Kidney epithelial cell (primary cell): ENCODE data around the gene HS3ST2. TPM values are rescaled to one million over a fixed set of nuclear protein-coding genes. Genes with fewer than 3 reads are reported as not detected.

Experiments used
- DNase-seq: peaks from one replicate; pipeline ENCODE4 v3.0.0-alpha.2; 2010; ENCODE audit warnings: low read depth
- H3K27me3 ChIP-seq: 2 replicates; pipeline ENCODE4 v1.6.0; 2011; ENCODE audit warnings: low read length; ENCODE audit not compliant: control insufficient read depth, insufficient read depth
- H3K36me3 ChIP-seq: 2 replicates; pipeline ENCODE4 v1.5.1; 2011; ENCODE audit warnings: low read length; ENCODE audit not compliant: control insufficient read depth, insufficient read depth
- H3K4me3 ChIP-seq: 2 replicates; pipeline ENCODE4 v1.5.1; 2011; ENCODE audit warnings: low read depth, mild to moderate bottlenecking, control low read depth, low read length
- CTCF ChIP-seq: IDR thresholded peaks from 2 replicates; pipeline ENCODE4 v1.5.1; 2011; ENCODE audit warnings: mild to moderate bottlenecking, moderate library complexity, low read length, control low read depth, inconsistent platforms; ENCODE audit not compliant: insufficient read depth, poor library complexity, severe bottlenecking
- total RNA-seq: library from RNA; depleted of rRNA; stranded (reverse); fragments of >200 nt; gene quantifications from 2 replicates; pipeline ENCODE4 v1.2.3, GENCODE V29; 2015

The HS3ST2 gene
- total RNA-seq, 1 donor from 2014 or later = 2.5 TPM

- H3K4me3 ChIP-seq = no peak overlapping the region
- no peaks in the 10 kb centered on the region for H3K36me3 ChIP-seq
- TF ChIP-seq CTCF = no peak
- no peak for DNase-seq
- H3K27me3 ChIP-seq = no peaks in the 10 kb centered on the region
Observed at GRCh38 chr16:22882981-22883380, 69.0 kb downstream of the HS3ST2 start.

- H3K36me3 ChIP-seq = no peaks in the 10 kb centered on the region
- H3K4me3 ChIP-seq = no peak overlapping the region
- no peaks in the 10 kb centered on the region for H3K27me3 ChIP-seq
- TF ChIP-seq CTCF = no peak
- DNase-seq = no peak
Observed at GRCh38 chr16:22885951-22886350, 72.0 kb downstream of the HS3ST2 start.

GRCh38 chr16:22886927-22887326, 73.0 kb downstream of the HS3ST2 start:
- H3K36me3 ChIP-seq = no peaks in the 10 kb centered on the region
- H3K4me3 ChIP-seq = no peak overlapping the region
- no peak for DNase-seq
- H3K27me3 ChIP-seq = no peaks in the 10 kb centered on the region
- no peak for TF ChIP-seq CTCF

GRCh38 chr16:22887445-22887844, 73.5 kb downstream of the HS3ST2 start:
- Histone ChIP-seq H3K36me3 (no peaks in the 10 kb centered on the region), H3K27me3 (no peaks in the 10 kb centered on the region), H3K4me3 (no peak overlapping the region)
- TF ChIP-seq CTCF = no peak
- no peak for DNase-seq

GRCh38 chr16:22888791-22889190, 74.8 kb downstream of the HS3ST2 start:
- no peak for TF ChIP-seq CTCF
- Histone ChIP-seq H3K36me3 (no peaks in the 10 kb centered on the region), H3K4me3 (no peak overlapping the region), H3K27me3 (no peaks in the 10 kb centered on the region)
- DNase-seq = no peak

- no peaks in the 10 kb centered on the region for H3K27me3 ChIP-seq
- H3K4me3 ChIP-seq = no peak overlapping the region
- no peaks in the 10 kb centered on the region for H3K36me3 ChIP-seq
- no peak for TF ChIP-seq CTCF
- no peak for DNase-seq
Observed at GRCh38 chr16:22890976-22891375, 77.0 kb downstream of the HS3ST2 start.
